HEK293 (cell line): ENCODE measurements around the gene ANKRD34B.

ENCODE experiments used
- CTCF ChIA-PET: fragments of 350-600 bp; formaldehyde crosslinking; extraction: SDS; loops from one replicate; lab custom pipeline; 2021; ENCODE audit warnings: antibody characterized with exemption; lab: Yijun Ruan, JAX
- POLR2A ChIA-PET: fragments of 300-600 bp; formaldehyde crosslinking; extraction: SDS; loops from one replicate; lab custom pipeline; 2020; ENCODE audit warnings: antibody characterized with exemption, inconsistent platforms; lab: Yijun Ruan, JAX
- H3K27ac ChIP-seq: fragments of 200-500 bp; sonication (Bioruptor generic); 2 replicates; pipeline ENCODE4 v1.5.1; 2014; ENCODE audit warnings: low read depth, low read length, control low read depth, inconsistent platforms; ENCODE audit errors: extremely low read depth
- H3K36me3 ChIP-seq, 2 experiments: fragments of 200-500 bp in 1 of 2; sonication (Bioruptor generic) in 1 of 2; 1 replicate in 1 of 2; 2 replicates in 1 of 2; pipeline ENCODE4 v1.5.1; 2014 to 2017; ENCODE audit warnings: inconsistent platforms in 2 of 2, low read length in 2 of 2; ENCODE audit not compliant: control insufficient read depth in 2 of 2, insufficient read depth in 1 of 2
- H3K4me1 ChIP-seq: fragments of 200-500 bp; sonication (Bioruptor generic); 2 replicates; pipeline ENCODE4 v1.5.1; 2014; ENCODE audit warnings: mild to moderate bottlenecking, low read length, inconsistent platforms; ENCODE audit not compliant: control insufficient read depth, insufficient read depth
- H3K4me3 ChIP-seq: 2 replicates; pipeline ENCODE4 v1.5.1; 2011; ENCODE audit warnings: low read depth, mild to moderate bottlenecking, control low read depth, low read length, moderate library complexity
- H3K9me3 ChIP-seq: fragments of 200-500 bp; sonication (Bioruptor generic); 2 replicates; pipeline ENCODE4 v1.5.1; 2014; ENCODE audit warnings: low read depth, low read length, inconsistent platforms; ENCODE audit not compliant: control insufficient read depth, insufficient read depth
- FEZF1 ChIP-seq: fragments of 450-650 bp; formaldehyde crosslinking; IDR thresholded peaks from 2 replicates; pipeline ENCODE4 v1.5.1; 2016; ENCODE audit warnings: missing biosample characterization, missing genetic modification characterization
- HIC1 ChIP-seq: fragments of 450-650 bp; formaldehyde crosslinking; IDR thresholded peaks from 2 replicates; pipeline ENCODE4 v1.5.1; 2016; ENCODE audit warnings: missing biosample characterization, missing genetic modification characterization
- KLF7 ChIP-seq: fragments of 450-650 bp; formaldehyde crosslinking; IDR thresholded peaks from 2 replicates; pipeline ENCODE4 v1.5.1; 2016; ENCODE audit warnings: missing biosample characterization, missing genetic modification characterization, borderline replicate concordance
- PBX3 ChIP-seq: sonication (generic); formaldehyde crosslinking; IDR thresholded peaks from 2 replicates; pipeline ENCODE4 v1.8.1; 2022; ENCODE audit warnings: mild to moderate bottlenecking, moderate library complexity, missing genetic modification reagents
- SCRT1 ChIP-seq: fragments of 450-650 bp; formaldehyde crosslinking; IDR thresholded peaks from 2 replicates; pipeline ENCODE4 v1.5.1; 2016; ENCODE audit warnings: missing biosample characterization, missing genetic modification characterization, borderline replicate concordance
- TSHZ1 ChIP-seq: fragments of 450-650 bp; formaldehyde crosslinking; IDR thresholded peaks from 2 replicates; pipeline ENCODE4 v1.5.1; 2016; ENCODE audit warnings: missing biosample characterization, missing genetic modification characterization, borderline replicate concordance
- WT1 ChIP-seq: fragments of 450-650 bp; formaldehyde crosslinking; IDR thresholded peaks from 2 replicates; pipeline ENCODE4 v1.5.1; 2016; ENCODE audit warnings: missing biosample characterization, missing genetic modification characterization
- YY2 ChIP-seq: fragments of 450-650 bp; formaldehyde crosslinking; IDR thresholded peaks from 2 replicates; pipeline ENCODE4 v1.5.1; 2016; ENCODE audit warnings: missing biosample characterization, missing genetic modification characterization
- ZBTB49 ChIP-seq: fragments of 450-650 bp; formaldehyde crosslinking; IDR thresholded peaks from 2 replicates; pipeline ENCODE4 v1.5.1; 2016; ENCODE audit warnings: missing biosample characterization, missing genetic modification characterization, low read depth
- ZBTB6 ChIP-seq: fragments of 450-650 bp; formaldehyde crosslinking; IDR thresholded peaks from 2 replicates; pipeline ENCODE4 v1.5.1; 2017; ENCODE audit warnings: missing biosample characterization, missing genetic modification characterization
- ZBTB7A ChIP-seq: fragments of 450-650 bp; formaldehyde crosslinking; IDR thresholded peaks from 2 replicates; pipeline ENCODE4 v1.5.1; 2016; ENCODE audit warnings: low read depth, missing biosample characterization, missing genetic modification characterization
- ZBTB8A ChIP-seq: fragments of 450-650 bp; formaldehyde crosslinking; IDR thresholded peaks from 2 replicates; pipeline ENCODE4 v1.5.1; 2016; ENCODE audit warnings: missing biosample characterization, missing genetic modification characterization
- ZNF169 ChIP-seq: fragments of 450-650 bp; formaldehyde crosslinking; IDR thresholded peaks from 2 replicates; pipeline ENCODE4 v1.5.1; 2016; ENCODE audit warnings: missing biosample characterization, missing genetic modification characterization
- ZNF174 ChIP-seq: fragments of 450-650 bp; formaldehyde crosslinking; IDR thresholded peaks from 2 replicates; pipeline ENCODE4 v1.5.0; 2017; ENCODE audit warnings: missing biosample characterization, mild to moderate bottlenecking, missing genetic modification characterization
- ZNF26 ChIP-seq: fragments of 450-650 bp; formaldehyde crosslinking; IDR thresholded peaks from 2 replicates; pipeline ENCODE4 v1.5.1; 2016; ENCODE audit warnings: missing biosample characterization, missing genetic modification characterization
- ZNF354C ChIP-seq: fragments of 450-650 bp; formaldehyde crosslinking; IDR thresholded peaks from 2 replicates; pipeline ENCODE4 v1.5.1; 2016; ENCODE audit warnings: missing biosample characterization, missing genetic modification characterization, low read depth, borderline replicate concordance
- ZNF394 ChIP-seq: fragments of 450-650 bp; formaldehyde crosslinking; IDR thresholded peaks from 2 replicates; pipeline ENCODE4 v1.5.1; 2016; ENCODE audit warnings: missing biosample characterization, missing genetic modification characterization, mild to moderate bottlenecking, moderate library complexity, borderline replicate concordance
- ZNF423 ChIP-seq: fragments of 450-650 bp; formaldehyde crosslinking; IDR thresholded peaks from 2 replicates; pipeline ENCODE4 v1.5.1; 2016; ENCODE audit warnings: missing biosample characterization, missing genetic modification characterization
- ZNF530 ChIP-seq: fragments of 450-650 bp; formaldehyde crosslinking; IDR thresholded peaks from 2 replicates; pipeline ENCODE4 v1.5.1; 2016; ENCODE audit warnings: low read depth, missing biosample characterization, missing genetic modification characterization
- ZNF544 ChIP-seq: fragments of 450-650 bp; formaldehyde crosslinking; IDR thresholded peaks from 2 replicates; pipeline ENCODE4 v1.5.0; 2017; ENCODE audit warnings: missing biosample characterization, missing genetic modification characterization
- ZNF600 ChIP-seq: fragments of 450-650 bp; formaldehyde crosslinking; IDR thresholded peaks from 2 replicates; pipeline ENCODE4 v1.5.1; 2016; ENCODE audit warnings: missing biosample characterization, missing genetic modification characterization
- ZNF621 ChIP-seq: fragments of 450-650 bp; formaldehyde crosslinking; IDR thresholded peaks from 2 replicates; pipeline ENCODE4 v1.5.1; 2017; ENCODE audit warnings: missing biosample characterization, missing genetic modification characterization
- ZNF791 ChIP-seq: fragments of 450-650 bp; formaldehyde crosslinking; IDR thresholded peaks from 2 replicates; pipeline ENCODE4 v1.5.1; 2016; ENCODE audit warnings: missing biosample characterization, missing genetic modification characterization

The ANKRD34B gene

GRCh38 chr5:80592105-80592504 is 22.0 kb upstream of the ANKRD34B start:
- H3K4me3 ChIP-seq, result no peak overlapping the region
- TF ChIP-seq ZBTB6 (tag by site-specific recombination), result no peak
- TF ChIP-seq ZNF544 (tag by site-specific recombination), result no peak
- no peak for TF ChIP-seq ZNF530 (tag by site-specific recombination)
- TF ChIP-seq ZNF394 (tag by site-specific recombination), result no peak
- TF ChIP-seq WT1 (tag by site-specific recombination), result no peak
- TF ChIP-seq ZNF169 (tag by site-specific recombination), result no peak
- TF ChIP-seq ZBTB7A (tag by site-specific recombination), result no peak
- no peak for TF ChIP-seq ZNF174
- no peak for TF ChIP-seq ZNF621
- TF ChIP-seq ZNF600, result no peak
- TF ChIP-seq ZNF791 (tag by site-specific recombination), result no peak
- no peak for TF ChIP-seq TSHZ1 (tag by site-specific recombination)
- TF ChIP-seq FEZF1 (tag by site-specific recombination), result no peak
- TF ChIP-seq HIC1 (tag by site-specific recombination), result no peak
- no peak overlapping the region for H3K27ac ChIP-seq
- no peaks in the 10 kb centered on the region for H3K9me3 ChIP-seq
- ChIA-PET CTCF (interaction anchor here (0.6 kb wide), 2 partner anchors 10 to 39 kb away, joined by 3 to 5 read pairs; no protein-coding TSS in a partner anchor), POLR2A (no interaction called here)
- no peaks in the 10 kb centered on the region for H3K36me3 ChIP-seq
- H3K4me1 ChIP-seq, result no peaks in the 10 kb centered on the region

GRCh38 chr5:80591352-80591751 is 21.3 kb upstream of the ANKRD34B start:
- Histone ChIP-seq H3K9me3 (no peaks in the 10 kb centered on the region), H3K27ac (no peak overlapping the region), H3K36me3 (no peaks in the 10 kb centered on the region), H3K4me1 (no peaks in the 10 kb centered on the region), H3K4me3 (no peak overlapping the region)
- CTCF ChIA-PET, result interaction anchor here (0.6 kb wide), 1 partner anchor 9 kb away, joined by 3 read pairs; no protein-coding TSS in a partner anchor
- POLR2A ChIA-PET, result no interaction called here
- TF ChIP-seq SCRT1 (no peak), PBX3 (CRISPR knock-in tag) (no peak), YY2 (tag by site-specific recombination) (no peak), ZBTB49 (tag by site-specific recombination) (no peak), ZNF423 (no peak), ZBTB8A (tag by site-specific recombination) (no peak), ZNF354C (tag by site-specific recombination) (no peak), ZNF26 (tag by site-specific recombination) (no peak), KLF7 (tag by site-specific recombination) (no peak)
